GM18858 (cell line): ENCODE data around the gene SETD7.

Source experiments
- ATAC-seq: cut with Tn5 transposase; IDR thresholded peaks from one replicate; pipeline ENCODE4 v1.9.1; 2021; ENCODE audit not compliant: unreplicated experiment

Gene SETD7

GRCh38 chr4:139556071-139556723, at the start of gene SETD7:
SETD7 (minus strand) TSS chr4:139556219; CDS start chr4:139556137, 82 bp downstream.
- peak; percentile 29 for ATAC-seq

- no peak for ATAC-seq
These were observed 49.5 kb upstream of the SETD7 start for GRCh38 chr4:139605516-139605915.

GRCh38 chr4:139603576-139604410, 47.8 kb upstream of the SETD7 start:
- no peak for ATAC-seq

GRCh38 chr4:139602776-139603360, 46.8 kb upstream of the SETD7 start:
- ATAC-seq, result no peak

- no peak for ATAC-seq
These were observed 44.6 kb upstream of the SETD7 start for GRCh38 chr4:139600662-139601061.

- ATAC-seq, result no peak
These were observed 43.8 kb upstream of the SETD7 start for GRCh38 chr4:139599594-139600374.

- ATAC-seq, result no peak
These were observed 43.1 kb upstream of the SETD7 start for GRCh38 chr4:139599076-139599475.

- no peak for ATAC-seq
These were observed 40.8 kb upstream of the SETD7 start for GRCh38 chr4:139596684-139597279.

GRCh38 chr4:139596034-139596683, 40.1 kb upstream of the SETD7 start:
- ATAC-seq, result no peak

GRCh38 chr4:139594591-139595185, 38.7 kb upstream of the SETD7 start:
- no peak for ATAC-seq

GRCh38 chr4:139593091-139593564, 37.1 kb upstream of the SETD7 start:
- ATAC-seq, result no peak

GRCh38 chr4:139589336-139590018, 33.5 kb upstream of the SETD7 start:
- no peak for ATAC-seq

GRCh38 chr4:139587446-139587845, 31.4 kb upstream of the SETD7 start:
- no peak for ATAC-seq

- ATAC-seq, result no peak
These were observed 29.5 kb upstream of the SETD7 start for GRCh38 chr4:139585473-139585872.

- no peak for ATAC-seq
These were observed 28.8 kb upstream of the SETD7 start for GRCh38 chr4:139584784-139585183.

GRCh38 chr4:139584013-139584412, 28.0 kb upstream of the SETD7 start:
- no peak for ATAC-seq

GRCh38 chr4:139582044-139582443, 26.0 kb upstream of the SETD7 start:
- no peak for ATAC-seq

- ATAC-seq, result no peak
These were observed 25.1 kb upstream of the SETD7 start for GRCh38 chr4:139581096-139581495.

GRCh38 chr4:139576219-139576618, 20.2 kb upstream of the SETD7 start:
- no peak for ATAC-seq
